ENCODE results near the gene SYT9.

Gene SYT9, protein sequence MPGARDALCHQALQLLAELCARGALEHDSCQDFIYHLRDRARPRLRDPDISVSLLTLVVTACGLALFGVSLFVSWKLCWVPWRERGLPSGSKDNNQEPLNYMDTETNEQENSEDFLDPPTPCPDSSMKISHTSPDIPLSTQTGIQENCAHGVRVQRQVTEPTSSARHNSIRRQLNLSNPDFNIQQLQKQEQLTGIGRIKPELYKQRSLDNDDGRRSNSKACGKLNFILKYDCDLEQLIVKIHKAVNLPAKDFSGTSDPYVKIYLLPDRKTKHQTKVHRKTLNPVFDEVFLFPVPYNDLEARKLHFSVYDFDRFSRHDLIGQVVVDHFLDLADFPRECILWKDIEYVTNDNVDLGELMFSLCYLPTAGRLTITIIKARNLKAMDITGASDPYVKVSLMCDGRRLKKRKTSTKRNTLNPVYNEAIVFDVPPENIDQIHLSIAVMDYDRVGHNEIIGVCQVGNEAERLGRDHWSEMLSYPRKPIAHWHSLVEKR

DNA sequence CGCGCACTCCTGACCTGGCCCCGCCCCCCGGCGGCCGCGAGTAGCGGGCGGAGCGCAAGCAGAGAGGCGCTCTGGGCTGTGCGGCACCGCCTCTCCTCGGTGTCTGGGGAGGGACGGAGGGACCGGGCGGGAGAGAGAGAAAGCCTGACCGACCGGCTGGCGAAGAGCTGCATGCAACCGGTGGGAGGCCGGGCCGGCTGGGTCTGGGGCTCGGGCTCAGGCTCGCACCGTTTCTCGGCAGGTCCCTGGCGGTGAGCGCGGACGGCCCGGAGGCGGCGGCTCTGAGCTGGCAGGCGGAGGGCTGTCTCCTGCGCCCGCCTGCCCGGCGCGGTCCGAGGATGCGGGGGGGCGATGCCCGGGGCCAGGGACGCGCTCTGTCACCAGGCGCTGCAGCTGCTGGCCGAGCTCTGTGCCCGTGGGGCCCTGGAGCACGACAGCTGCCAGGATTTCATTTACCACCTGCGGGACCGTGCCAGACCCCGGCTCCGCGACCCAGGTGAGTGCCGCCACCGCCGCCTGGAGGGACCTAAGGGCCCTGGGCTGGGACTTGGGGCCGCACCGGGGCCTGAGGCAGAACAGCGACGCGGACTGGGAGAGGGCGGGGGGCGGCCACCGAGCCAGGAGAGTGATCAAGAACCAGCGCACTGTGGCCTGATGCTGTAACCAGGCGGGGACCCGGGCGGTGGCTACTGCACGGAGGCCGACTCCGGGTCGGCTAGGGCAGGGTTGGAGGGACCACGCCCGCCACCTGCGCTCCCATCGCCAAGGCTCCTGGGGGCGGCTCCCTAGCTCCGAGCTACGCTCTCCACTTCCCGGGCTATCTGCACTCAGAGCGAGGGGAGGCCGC lies at the start of gene SYT9:
SYT9 (plus strand) TSS at position 69 of the 847 bp plus-strand sequence; CDS start at position 352, 283 bp downstream.
- peak; percentile 81 for DNase-seq (ENCODE audit: low spot score)

DNA sequence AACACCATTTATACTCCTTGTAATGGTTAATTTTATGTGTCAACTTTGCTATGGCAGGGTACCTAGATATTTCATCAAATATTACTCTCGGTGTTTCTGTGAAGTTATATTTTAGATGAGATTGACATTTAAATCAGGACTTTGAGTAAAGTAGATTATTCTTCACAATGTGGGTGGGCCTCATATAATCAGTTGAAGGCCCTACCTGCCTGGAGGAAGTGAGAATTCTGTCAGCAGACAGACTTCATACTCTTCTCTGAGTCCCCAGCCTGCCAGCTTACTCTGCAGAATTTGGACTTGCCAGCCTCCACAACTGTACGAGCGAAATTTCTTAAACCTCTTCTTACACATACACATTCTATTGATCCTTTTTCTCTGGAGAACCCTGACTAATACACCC lies 49.3 kb upstream of the SYT9 start:
- DNase-seq (ENCODE audit: low spot score): no peak

DNA sequence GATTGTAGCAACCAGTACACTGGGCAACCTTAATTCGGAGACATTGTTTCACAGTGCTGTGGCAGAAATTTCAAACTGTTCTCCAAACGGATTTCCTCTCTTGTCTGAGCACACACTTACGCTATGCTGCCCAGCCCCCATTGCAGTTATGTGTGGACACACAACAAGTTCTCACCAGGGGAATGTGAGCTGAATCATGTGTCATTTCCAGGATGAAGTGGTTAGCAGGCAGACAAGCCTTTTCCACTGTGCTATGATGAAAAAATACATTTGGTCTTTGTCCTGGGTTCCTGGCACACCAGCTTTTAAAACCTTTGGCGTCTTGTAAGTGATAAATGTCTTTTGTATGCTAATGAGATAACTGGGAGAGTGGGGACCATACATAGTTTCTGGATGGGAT lies 46.9 kb upstream of the SYT9 start:
- no peak for DNase-seq (ENCODE audit: low spot score)

DNA sequence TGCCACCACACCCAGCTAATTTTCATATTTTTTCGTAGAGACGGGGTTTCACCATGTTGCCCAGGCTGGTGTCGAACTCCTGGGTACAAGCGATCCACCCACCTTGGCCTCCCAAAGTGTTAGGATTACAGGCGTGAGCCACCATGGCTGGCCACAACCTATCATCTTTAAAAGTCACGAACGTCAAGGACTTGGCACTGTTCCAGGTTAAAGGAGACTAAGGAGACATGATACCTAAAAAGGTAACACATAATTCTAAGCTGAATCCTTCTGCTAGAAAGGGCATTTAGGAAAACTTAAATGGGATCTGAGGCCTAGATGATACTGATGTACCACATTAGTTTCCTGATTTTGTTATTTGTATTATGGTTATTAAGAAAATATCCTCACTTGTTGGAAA lies 43.3 kb upstream of the SYT9 start:
- no peak for DNase-seq (ENCODE audit: low spot score)

DNA sequence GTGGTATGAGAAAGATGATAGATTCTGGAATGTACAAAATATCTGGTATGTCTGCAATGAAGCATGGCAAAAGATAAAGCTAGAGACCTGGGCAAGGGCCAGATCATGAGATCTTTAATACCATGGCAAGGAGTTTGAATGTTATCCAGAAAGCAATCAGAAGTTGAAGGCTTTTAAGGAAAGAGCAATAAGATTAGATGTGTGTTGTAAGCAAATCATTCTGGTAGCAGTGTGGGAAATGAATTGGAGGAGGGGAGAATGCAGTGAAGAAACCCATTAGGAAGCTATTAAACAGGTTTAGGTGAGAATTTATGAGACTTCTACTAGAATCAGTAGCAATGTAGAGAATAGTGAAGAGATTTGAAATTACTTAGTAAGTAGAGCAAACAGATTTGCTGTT lies 32.2 kb upstream of the SYT9 start:
- no peak for DNase-seq (ENCODE audit: low spot score)

DNA sequence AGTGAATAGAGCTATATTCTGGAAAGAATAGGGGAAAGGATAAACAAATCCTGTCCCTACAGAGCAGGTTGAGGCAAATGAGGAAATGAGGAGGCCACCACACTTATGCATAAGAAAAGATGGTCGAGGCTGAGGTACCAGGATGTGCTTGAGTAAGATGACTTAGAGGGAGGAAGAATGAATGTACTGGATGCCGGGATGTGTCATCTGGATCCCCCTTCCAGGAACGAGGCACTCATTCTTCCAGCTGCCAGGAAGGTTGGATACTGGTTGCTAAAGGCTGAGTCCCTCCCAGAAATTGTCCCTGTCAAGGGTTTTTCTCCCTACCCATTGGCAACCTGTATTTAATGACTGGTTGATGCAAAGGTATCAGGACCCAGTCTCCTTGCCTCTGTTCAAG lies 31.1 kb upstream of the SYT9 start:
- no peak for DNase-seq (ENCODE audit: low spot score)

DNA sequence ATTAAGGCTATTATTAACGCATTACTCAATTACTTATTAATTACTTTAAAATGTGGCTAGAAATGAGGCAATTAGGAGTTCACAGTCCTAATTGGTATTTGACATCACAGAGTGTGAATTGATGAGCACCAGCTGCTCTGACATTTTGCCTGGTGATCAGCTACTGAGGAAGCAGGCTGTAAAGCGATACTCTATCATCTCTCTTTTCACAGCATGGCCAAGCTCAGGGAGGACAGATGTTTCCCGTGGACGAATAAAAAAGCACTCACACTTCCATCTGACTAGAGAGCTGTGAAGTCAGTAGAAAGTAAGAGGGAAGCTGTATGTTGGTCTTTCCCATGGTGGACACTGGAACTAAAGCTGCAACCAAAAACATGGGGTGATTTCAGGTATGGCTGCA lies 29.1 kb upstream of the SYT9 start:
- DNase-seq (ENCODE audit: low spot score): no peak

DNA sequence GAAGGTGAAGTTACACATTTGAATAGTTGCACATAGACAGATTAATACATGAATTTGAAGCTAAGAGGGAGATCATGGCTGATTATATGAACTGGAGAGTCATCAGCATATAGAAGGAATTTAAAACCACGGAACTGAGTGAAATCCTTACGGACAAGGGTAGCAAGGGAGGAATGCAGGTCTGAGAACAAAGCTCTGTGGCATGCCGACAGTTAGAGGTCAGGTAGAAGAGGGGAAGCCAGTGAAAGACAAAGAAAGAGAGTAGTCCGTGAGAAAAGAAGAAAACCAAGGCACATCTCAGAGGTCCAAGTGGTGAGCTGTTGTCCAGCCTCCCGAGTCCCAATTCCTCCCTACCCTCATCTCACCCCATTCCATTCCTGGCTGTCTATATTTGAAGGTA lies 11.8 kb upstream of the SYT9 start:
- no peak for DNase-seq (ENCODE audit: low spot score)

DNA sequence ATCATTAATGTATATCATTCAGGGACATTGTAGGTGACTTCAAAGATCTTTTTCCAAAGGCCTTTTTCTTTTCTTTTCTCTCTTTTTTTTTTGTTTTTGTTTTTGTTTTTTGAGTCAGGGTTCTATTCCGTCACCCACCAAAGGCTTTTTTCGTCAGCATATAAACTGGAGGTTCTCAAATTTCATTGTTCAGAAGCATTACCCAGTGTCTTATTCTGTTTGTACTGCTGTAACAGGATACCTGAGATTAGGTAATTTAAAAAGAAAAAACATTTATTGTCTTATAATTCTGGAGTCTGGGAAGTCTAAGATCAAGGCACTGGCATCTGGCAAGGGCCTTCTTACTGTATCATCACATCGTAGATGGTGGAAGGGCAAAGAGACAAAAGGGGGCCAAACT lies 6.4 kb upstream of the SYT9 start:
- no peak for DNase-seq (ENCODE audit: low spot score)

DNA sequence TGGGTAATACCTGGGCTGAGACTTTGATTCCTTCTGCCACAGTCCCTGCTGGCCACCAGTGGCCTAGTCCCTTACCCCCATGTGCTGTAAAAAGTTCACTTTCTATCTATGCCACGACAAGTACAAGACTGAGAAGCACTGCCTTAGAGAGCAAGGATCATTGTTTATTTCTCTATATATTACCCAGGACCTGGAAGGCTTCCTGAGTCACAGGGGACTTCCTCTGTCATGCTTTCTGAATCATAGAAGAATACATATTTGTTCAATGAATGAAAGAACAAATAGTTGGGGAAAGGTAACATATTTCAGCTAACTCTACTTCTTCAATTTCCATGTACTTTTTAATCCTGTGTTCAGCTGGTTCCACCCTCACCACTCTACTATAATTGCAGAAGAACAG lies 5.5 kb upstream of the SYT9 start:
- DNase-seq (ENCODE audit: low spot score): no peak

DNA sequence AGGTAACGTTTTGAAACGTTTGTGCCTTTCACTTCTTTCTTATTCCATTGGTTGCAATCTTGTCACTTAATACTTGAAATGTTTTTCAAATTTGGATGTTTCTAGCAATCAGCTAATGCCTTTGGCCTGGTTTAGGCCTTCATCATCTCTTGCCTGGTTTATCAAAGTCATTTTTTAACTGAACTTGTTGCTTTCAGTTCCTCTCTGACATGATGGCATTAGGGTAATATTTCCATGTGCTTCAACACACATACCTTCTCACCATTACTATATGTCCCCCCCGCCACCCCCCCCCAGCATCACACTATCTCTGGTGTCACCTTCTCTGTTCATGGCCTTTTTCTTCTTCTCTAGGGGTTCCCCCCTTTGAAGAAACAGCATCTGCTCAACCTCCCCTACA lies 1.5 kb upstream of the SYT9 start:
- DNase-seq (ENCODE audit: low spot score): no peak

DNA sequence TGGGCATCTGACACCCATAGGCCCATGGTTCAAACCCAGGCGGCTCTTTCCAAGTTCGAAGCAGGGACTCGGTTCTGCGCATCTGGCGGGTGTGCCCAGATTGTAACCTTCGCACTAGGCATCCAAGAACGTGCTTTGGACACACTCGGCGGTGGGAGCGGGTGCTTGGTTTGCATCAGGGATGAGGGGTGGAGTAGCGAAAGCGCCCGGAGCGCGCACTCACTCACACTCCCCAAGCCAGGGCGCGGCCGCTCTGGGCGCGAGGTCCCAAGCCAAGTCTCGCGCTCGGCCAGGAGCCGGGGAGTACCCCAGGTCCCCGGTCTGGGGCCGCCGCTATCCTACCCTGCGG lies 243 bp upstream of the SYT9 start:
- DNase-seq (ENCODE audit: low spot score): no peak

DNA sequence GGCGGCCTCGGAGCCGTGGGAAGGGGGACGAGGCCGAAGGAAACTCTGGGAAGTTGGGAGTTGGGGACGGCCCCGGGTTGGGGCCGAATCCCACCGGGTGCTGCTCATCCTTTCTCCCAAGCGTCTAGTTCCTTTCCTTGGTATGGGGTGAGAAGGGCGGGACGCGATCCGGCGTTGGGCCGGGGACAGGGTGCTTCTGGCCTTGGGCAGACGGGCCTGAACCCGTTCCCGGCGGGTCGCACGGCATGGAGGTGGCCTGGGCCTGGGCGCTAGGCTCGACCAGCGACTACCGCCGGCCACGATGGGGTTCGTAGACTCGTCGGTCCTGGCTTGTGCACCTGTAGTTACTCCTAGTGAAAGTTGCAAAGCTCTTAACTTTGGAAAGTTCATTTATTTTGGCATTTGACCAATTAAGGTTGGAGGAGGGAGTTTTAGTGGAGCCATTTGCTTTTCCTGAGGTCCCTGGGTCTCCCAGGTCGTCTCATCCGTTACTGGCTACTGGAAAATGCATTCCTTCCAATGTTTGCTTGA lies 1.0 kb downstream of the SYT9 start:
- peak; percentile 6 for DNase-seq (ENCODE audit: low spot score)

DNA sequence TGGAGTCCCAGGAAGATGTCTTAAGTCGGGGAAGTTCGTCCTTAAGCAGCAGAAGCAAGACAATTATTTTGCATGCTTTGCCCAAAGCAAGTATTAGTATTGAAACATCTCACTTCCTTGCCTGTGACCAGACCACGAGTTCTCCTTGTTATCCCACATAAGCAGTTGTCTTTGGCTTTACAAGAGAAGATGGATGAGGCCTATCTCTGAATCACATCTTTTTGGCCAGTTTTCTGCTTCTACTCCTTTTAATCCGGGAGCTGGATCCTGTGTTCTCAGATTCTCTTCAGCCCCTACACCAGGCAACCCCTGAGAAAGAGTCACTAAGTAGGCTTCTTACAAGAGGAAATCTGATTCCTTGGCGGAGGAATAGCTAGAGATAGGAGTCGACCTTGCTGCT lies 2.1 kb downstream of the SYT9 start:
- DNase-seq (ENCODE audit: low spot score): no peak

DNA sequence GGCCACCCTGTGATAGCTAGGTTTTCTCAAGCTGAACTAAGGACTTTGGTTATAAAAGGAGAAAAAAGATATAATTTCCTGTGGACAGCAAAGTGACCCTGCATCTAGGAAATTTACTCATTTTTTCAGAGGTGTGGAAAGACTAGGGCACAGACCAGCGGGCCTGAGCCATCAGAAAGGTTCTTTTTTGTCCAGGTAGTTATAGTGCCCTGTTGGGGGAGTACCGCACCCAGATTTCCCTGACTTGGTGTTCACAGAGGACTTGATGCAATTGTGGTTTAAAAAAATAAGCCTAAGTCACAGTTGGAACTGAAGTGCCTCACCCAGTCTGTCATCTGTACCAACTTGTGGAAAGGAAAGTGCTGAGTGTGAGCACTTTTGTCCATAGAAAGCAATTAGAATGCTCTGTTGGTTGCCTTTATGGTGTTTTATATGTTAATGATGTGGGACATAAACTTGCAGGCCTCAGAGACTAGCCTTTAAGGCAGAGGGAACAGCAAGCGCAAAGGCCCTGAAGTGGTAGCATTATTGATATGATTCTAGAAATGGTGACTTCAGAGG lies 3.1 kb downstream of the SYT9 start:
- no peak for DNase-seq (ENCODE audit: low spot score)

DNA sequence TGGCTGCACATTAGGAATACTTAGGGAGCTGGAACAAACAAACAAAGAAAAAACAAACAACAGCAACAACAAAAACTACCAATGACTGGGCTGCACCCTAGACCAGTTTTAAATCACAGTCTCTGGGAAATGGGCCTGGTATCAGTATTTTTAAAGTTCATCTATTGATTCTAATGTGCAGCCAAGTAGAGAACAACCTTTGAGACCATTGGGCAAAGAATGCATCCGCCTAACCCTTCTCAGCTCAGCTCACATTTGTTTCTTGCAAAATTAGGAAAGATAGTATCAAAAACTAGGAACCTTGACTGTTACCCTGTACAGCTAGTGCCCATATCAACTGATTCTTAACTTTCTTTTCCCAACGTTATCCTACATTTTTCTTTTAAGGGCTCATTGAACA lies 5.2 kb downstream of the SYT9 start:
- DNase-seq (ENCODE audit: low spot score): no peak

DNA sequence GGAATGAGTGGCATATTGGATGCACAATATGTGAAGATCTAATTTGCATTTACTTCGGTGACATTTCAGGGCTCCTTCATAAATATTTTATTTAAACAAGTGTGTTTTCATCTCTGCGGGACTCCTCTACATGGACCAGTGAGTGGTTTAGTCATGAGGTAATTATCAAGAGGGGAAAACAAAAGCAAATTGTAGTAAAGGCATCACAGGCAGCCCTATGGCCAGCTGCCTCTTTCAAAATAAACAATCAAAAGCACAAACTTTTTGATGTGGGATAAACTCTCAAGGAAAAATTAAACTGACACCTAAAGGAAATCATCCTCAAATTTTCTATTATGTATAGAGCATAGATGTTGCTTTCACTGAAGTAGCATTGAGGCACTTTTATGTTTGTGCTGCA lies 6.0 kb downstream of the SYT9 start:
- DNase-seq (ENCODE audit: low spot score): peak; percentile 52

DNA sequence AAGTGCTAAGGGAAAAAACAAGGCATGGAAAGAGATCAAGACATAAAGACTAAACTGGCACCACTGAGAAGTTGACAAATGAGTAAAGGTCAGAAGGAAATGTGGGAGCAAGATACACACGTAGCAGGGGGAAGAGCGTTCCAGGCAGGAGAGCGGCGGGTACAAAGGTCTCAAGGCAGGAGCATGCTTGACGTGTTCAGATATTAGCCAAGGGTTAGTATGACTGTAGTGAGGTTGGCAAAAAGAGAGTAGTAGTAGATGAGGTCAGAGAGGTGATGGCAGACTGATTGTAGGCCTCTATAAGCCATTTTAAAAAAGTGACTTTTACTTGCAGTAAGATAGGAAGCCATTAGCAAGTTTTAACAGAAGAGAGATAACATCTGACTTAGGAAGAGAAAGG lies 9.9 kb downstream of the SYT9 start:
- no peak for DNase-seq (ENCODE audit: low spot score)

DNA sequence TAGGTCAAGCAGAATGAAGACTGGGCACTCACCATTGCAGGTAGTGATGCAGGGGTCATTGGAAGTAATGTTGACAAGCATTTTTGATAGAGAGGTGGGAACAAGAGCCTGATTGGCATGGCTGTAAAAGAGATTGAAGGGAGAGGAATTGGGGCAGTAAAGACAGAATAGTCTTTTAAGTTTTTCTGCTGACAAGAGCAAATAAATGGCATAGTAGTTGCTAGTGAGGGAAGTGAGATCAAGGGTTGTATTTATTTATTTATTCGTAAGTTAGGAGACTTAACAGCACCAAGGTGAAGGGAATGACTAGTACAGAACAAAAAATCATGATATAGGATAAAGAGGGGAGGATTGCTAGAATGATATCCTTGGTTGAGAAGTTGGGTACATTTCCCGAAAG lies 11.0 kb downstream of the SYT9 start:
- DNase-seq (ENCODE audit: low spot score): no peak

DNA sequence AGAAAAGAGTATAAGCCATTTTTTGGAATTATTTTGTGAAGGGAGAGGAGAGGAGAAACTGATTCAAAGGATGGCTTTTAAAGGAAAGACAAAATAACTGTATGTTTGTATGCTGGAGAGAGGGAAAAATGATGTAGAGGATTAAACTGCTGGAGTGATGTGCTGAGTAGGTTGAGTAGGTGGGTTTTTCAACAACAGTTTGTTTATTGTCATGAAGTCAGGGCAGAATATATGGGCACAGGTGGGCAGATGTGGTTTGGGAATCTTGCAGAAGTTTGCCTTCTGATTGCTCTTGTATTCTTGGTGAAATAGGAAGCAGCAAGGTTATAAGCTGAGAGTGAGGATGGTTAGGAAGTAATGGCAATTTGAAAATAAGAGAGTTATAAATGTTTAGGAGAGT lies 12.1 kb downstream of the SYT9 start:
- DNase-seq (ENCODE audit: low spot score): no peak

DNA sequence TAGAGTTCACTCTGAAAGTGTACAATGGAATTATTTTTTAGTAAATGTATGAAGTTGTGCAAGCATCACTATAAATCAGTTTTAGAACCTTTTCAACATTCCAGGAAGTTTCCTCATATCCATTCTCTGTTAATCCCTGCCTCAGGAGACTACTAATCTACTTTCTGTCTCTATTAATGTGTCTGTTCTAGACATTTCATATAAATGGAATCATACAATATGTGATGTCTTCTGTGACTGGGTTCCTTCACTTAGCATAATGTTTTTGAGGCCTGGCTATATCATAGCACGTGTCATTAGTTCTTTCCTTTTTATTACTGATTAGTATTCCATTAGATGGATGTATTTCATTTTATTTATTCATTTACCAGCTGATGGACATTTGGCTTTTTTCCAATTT lies 17.1 kb downstream of the SYT9 start:
- no peak for DNase-seq (ENCODE audit: low spot score)

DNA sequence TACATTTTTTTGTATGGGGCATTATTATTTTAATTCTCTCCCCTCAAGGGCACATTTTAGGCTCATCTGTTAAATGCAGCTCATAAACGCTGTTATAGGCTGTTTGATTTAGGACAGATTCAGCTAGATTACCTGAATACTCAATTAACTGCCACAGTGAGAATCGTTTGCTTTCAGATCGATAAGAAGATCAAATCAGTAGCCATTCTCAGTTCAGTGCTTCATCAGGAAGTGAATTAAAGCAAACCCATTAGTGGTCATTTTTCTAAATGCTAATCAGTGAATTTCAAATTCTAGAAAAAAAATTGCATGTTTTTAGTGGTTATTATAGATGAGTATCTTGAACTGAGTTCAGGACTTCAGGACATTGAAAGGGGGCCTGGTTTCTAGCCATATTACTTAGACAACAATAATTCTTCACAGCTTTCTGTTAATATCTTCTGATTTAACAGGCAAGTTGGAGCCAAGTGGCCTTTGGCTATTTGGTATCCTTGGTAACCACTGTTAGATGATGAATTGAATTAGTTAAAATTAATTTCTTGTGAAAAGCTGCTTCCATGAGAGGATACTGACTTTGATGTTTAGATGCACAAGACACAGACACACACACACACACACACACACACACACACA lies 18.6 kb downstream of the SYT9 start:
- no peak for DNase-seq (ENCODE audit: low spot score)

Measured in Ammon's horn (tissue), 1 donor.